ENCODE data around the gene RAE1. TPM values are rescaled to one million over a fixed set of nuclear protein-coding genes. Genes with fewer than 3 reads are reported as not detected.

Gene RAE1
- total RNA-seq, 1 experiment from 2014 or later: 46.3 TPM

GRCh38 chr20:57316795-57317201, 34.3 kb upstream of the RAE1 start:
- POLR2A ChIA-PET: no interaction called here
- Histone ChIP-seq H2AFZ (ENCODE audit: low read depth, low read length, poor library complexity, severe bottlenecking) (no peak overlapping the region), H3K4me3 (replicated peaks in 1 of 2; ENCODE audit: low read depth in 1 of 2, low read length in 2 of 2) (no peak overlapping the region), H3K4me2 (ENCODE audit: low read length) (no peak overlapping the region), H3K27ac (ENCODE audit: low read depth, low read length) (no peak overlapping the region), H3K27me3 (ENCODE audit: insufficient read depth, low read length) (peaks cover 4% of the 10 kb centered on the region; the same call in 1 of the 2 replicates), H4K20me1 (ENCODE audit: insufficient read depth) (no peaks in the 10 kb centered on the region), H3K9me3 (ENCODE audit: control insufficient read depth in 1 of 2, insufficient read depth in 1 of 2, low read depth in 1 of 2, low read length in 2 of 2) (no peaks in the 10 kb centered on the region), H3K36me3 (ENCODE audit: control insufficient read depth in 1 of 2, insufficient read depth in 2 of 2, low read length in 2 of 2) (no peaks in the 10 kb centered on the region), H3K9me2 (ENCODE audit: insufficient read depth) (no peaks in the 10 kb centered on the region), H3K9ac (ENCODE audit: low read length) (no peak overlapping the region), H3K4me1 (ENCODE audit: control insufficient read depth in 1 of 2, insufficient read depth in 2 of 2, low read length in 2 of 2) (no peaks in the 10 kb centered on the region), H3K79me2 (ENCODE audit: insufficient read depth, low read length) (no peaks in the 10 kb centered on the region)
- CTCF ChIA-PET: no interaction called here
- ATAC-seq: no peak
- RAD21 ChIA-PET (ENCODE audit: low non-redundant PET in 1 of 2, low total read pairs in 2 of 2, uncharacterized antibody in 2 of 2, unreplicated experiment in 2 of 2): no interaction called here
- no peak for TF ChIP-seq MAX (IDR thresholded peaks at IDR 0.05)
- TF ChIP-seq ZNF274 (IDR thresholded peaks at IDR 0.05; ENCODE audit: low read depth, low read length): no peak
- TF ChIP-seq EZH2phosphoT487 (IDR thresholded peaks at IDR 0.05; ENCODE audit: borderline replicate concordance): no peak
- TF ChIP-seq POLR2A (IDR thresholded peaks at IDR 0.05; ENCODE audit: borderline replicate concordance, extremely low read depth, insufficient read depth, insufficient read length): no peak
- no peak for TF ChIP-seq CTCF (IDR thresholded peaks at IDR 0.05 in 2 of 3, conservative IDR thresholded peaks at IDR 0.05 in 1 of 3; ENCODE audit: borderline replicate concordance in 1 of 3, insufficient read depth in 1 of 3, low read depth in 2 of 3, low read length in 2 of 3)
- no peak for TF ChIP-seq JUND (IDR thresholded peaks at IDR 0.05)
- TF ChIP-seq EZH2 (IDR thresholded peaks at IDR 0.05): no peak
- TF ChIP-seq SRF (IDR thresholded peaks at IDR 0.05; ENCODE audit: low read depth): no peak
- no peak for TF ChIP-seq ZFX (IDR thresholded peaks at IDR 0.05)
- no peak for TF ChIP-seq ZBTB33 (IDR thresholded peaks at IDR 0.05; ENCODE audit: extremely low read depth, insufficient replicate concordance, low read length)
- TF ChIP-seq YY1 (IDR thresholded peaks at IDR 0.05; ENCODE audit: extremely low read depth, insufficient replicate concordance, low read depth, low read length): no peak
- TF ChIP-seq ATF3 (IDR thresholded peaks at IDR 0.05): no peak
- TF ChIP-seq RAD21 (IDR thresholded peaks at IDR 0.05; ENCODE audit: low read depth): no peak
- TF ChIP-seq FOSL1 (IDR thresholded peaks at IDR 0.05; ENCODE audit: low read depth): no peak
- intact Hi-C loops (cut with micrococcal nuclease): no loop called here
- DNase-seq (ENCODE audit: low read depth, low spot score): no peak
- no TSS peak for BruUV-seq (replicated peaks)

Measured in HCT116 (cell line).